NCI-H2227 (cell line): ENCODE results near the gene MEIKIN.

Experiments used
- DNase-seq: peaks from one replicate; lab custom pipeline; 2025; ENCODE audit not compliant: unreplicated experiment; lab: John Stamatoyannopoulos, UW

Gene MEIKIN

GRCh38 chr5:131974016-131974415, 28.6 kb upstream of the MEIKIN start:
- no peak for DNase-seq

- no peak for DNase-seq
Observed at GRCh38 chr5:131973089-131973712, 27.7 kb upstream of the MEIKIN start.

GRCh38 chr5:131968396-131968954, 23.0 kb upstream of the MEIKIN start:
- DNase-seq: no peak

GRCh38 chr5:131966551-131966950, 21.1 kb upstream of the MEIKIN start:
- DNase-seq: no peak

GRCh38 chr5:131965826-131966415, 20.5 kb upstream of the MEIKIN start:
- no peak for DNase-seq

GRCh38 chr5:131959906-131960305, 14.4 kb upstream of the MEIKIN start:
- no peak for DNase-seq

GRCh38 chr5:131959136-131959535, 13.7 kb upstream of the MEIKIN start:
- DNase-seq: no peak

- DNase-seq: no peak
Observed at GRCh38 chr5:131957721-131958441, 12.4 kb upstream of the MEIKIN start.

- no peak for DNase-seq
Observed at GRCh38 chr5:131953969-131954368, 8.5 kb upstream of the MEIKIN start.

- no peak for DNase-seq
Observed at GRCh38 chr5:131952301-131952857, 6.9 kb upstream of the MEIKIN start.

- DNase-seq: no peak
Observed at GRCh38 chr5:131950706-131951105, 5.2 kb upstream of the MEIKIN start.

- no peak for DNase-seq
Observed at GRCh38 chr5:131947445-131947844, 2.0 kb upstream of the MEIKIN start.

GRCh38 chr5:131944702-131945550, 537 bp downstream of the MEIKIN start:
- DNase-seq: no peak

- DNase-seq: no peak
Observed at GRCh38 chr5:131943916-131944315, 1.5 kb downstream of the MEIKIN start.

GRCh38 chr5:131942016-131942415, 3.4 kb downstream of the MEIKIN start:
- DNase-seq: no peak

GRCh38 chr5:131939690-131940345, 5.6 kb downstream of the MEIKIN start:
- no peak for DNase-seq

GRCh38 chr5:131932235-131932634, 13.2 kb downstream of the MEIKIN start:
- no peak for DNase-seq

GRCh38 chr5:131928957-131929356, 16.5 kb downstream of the MEIKIN start:
- DNase-seq: no peak

- DNase-seq: no peak
Observed at GRCh38 chr5:131926168-131926567, 19.3 kb downstream of the MEIKIN start.

- DNase-seq: no peak
Observed at GRCh38 chr5:131916481-131916880, 29.0 kb downstream of the MEIKIN start.
